Suprapubic skin (tissue), 4 donors: Measurements from ENCODE around the gene ADSS2. TPM values are rescaled to one million over a fixed set of nuclear protein-coding genes. Genes with fewer than 3 reads are reported as not detected.
A peak's percentile ranks its signal among the peaks of the same experiment; 100 is the strongest.

ENCODE experiments used
- DNase-seq, 2 donors: peaks; one replicate each; pipeline ENCODE4 v3.0.0-alpha.2; 2019; ENCODE audit warnings: low spot score in 2 of 2
- H3K27ac ChIP-seq: fragments of 200-600 bp; sonication (generic); one replicate; pipeline ENCODE4 v1.5.1; 2019
- H3K27me3 ChIP-seq: fragments of 200-600 bp; sonication (generic); one replicate; pipeline ENCODE4 v1.5.1; 2019
- H3K36me3 ChIP-seq: fragments of 200-600 bp; sonication (generic); one replicate; pipeline ENCODE4 v1.5.1; 2019
- H3K4me1 ChIP-seq: fragments of 200-600 bp; sonication (generic); one replicate; pipeline ENCODE4 v1.5.1; 2019
- H3K4me3 ChIP-seq: fragments of 200-600 bp; sonication (generic); one replicate; pipeline ENCODE4 v1.5.1; 2019; ENCODE audit warnings: mild to moderate bottlenecking
- H3K9me3 ChIP-seq: fragments of 200-600 bp; sonication (generic); one replicate; pipeline ENCODE4 v1.5.1; 2019
- CTCF ChIP-seq, 2 donors: fragments of 200-600 bp in 1 of 2; fragments of 450-650 bp in 1 of 2; sonication (generic) in 1 of 2; IDR thresholded peaks; one replicate each; pipeline ENCODE4 v1.5.1; 2016 to 2019; ENCODE audit warnings: antibody characterized with exemption in 2 of 2, mild to moderate bottlenecking in 1 of 2, moderate library complexity in 1 of 2
- EP300 ChIP-seq: sonication (generic); formaldehyde crosslinking; IDR thresholded peaks from one replicate; pipeline ENCODE4 v1.6.1; 2017; ENCODE audit warnings: antibody characterized with exemption
- POLR2A ChIP-seq, 2 donors: fragments of 450-650 bp; IDR thresholded peaks; one replicate each; pipeline ENCODE4 v1.6.1; 2017; ENCODE audit warnings: antibody characterized with exemption in 2 of 2, mild to moderate bottlenecking in 2 of 2, moderate library complexity in 2 of 2
- POLR2AphosphoS5 ChIP-seq, 3 donors: sonication (generic); formaldehyde crosslinking; IDR thresholded peaks; one replicate each; pipeline ENCODE4 v1.6.1; 2017; ENCODE audit warnings: antibody characterized with exemption in 3 of 3
- whole genome bisulfite sequencing: methylation state at CpG from one replicate; pipeline ENCODE4 v1.1.5; 2018; 5-methylcytosine and 5-hydroxymethylcytosine counted together
- total RNA-seq, 4 donors: library from RNA; depleted of rRNA; stranded (reverse); fragments of >200 nt; gene quantifications; one replicate each; pipeline ENCODE4 v1.1.0, GENCODE V29; 2016

ADSS2 gene
- total RNA-seq, 4 donors from 2014 or later: 39.8 to 65.3 (median 52.1) TPM

GRCh38 chr1:244456586-244456985 is 4.9 kb upstream of the ADSS2 start:
- 90% methylated on average over 1 of the region's 1 CpG for WGBS
- no peak for DNase-seq
- Histone ChIP-seq H3K27me3 (no peaks in the 10 kb centered on the region), H3K4me1 (peaks cover 13% of the 10 kb centered on the region), H3K4me3 (no peak overlapping the region), H3K27ac (no peak overlapping the region), H3K36me3 (no peaks in the 10 kb centered on the region), H3K9me3 (no peaks in the 10 kb centered on the region)
- TF ChIP-seq POLR2A (IDR thresholded peaks at IDR 0.05): no peak
- no peak for TF ChIP-seq POLR2AphosphoS5 (IDR thresholded peaks at IDR 0.05)
- TF ChIP-seq EP300: no peak
- no peak for TF ChIP-seq CTCF (IDR thresholded peaks at IDR 0.05)

- no peak for DNase-seq
- Histone ChIP-seq H3K27ac (peak overlapping the region; percentile 7), H3K4me3 (no peak overlapping the region), H3K4me1 (peaks cover 19% of the 10 kb centered on the region), H3K36me3 (no peaks in the 10 kb centered on the region), H3K27me3 (no peaks in the 10 kb centered on the region), H3K9me3 (no peaks in the 10 kb centered on the region)
- 68% methylated on average over 6 of the region's 6 CpGs for WGBS
- TF ChIP-seq POLR2A (IDR thresholded peaks at IDR 0.05): no peak
- TF ChIP-seq EP300: no peak
- no peak for TF ChIP-seq POLR2AphosphoS5 (IDR thresholded peaks at IDR 0.05)
- no peak for TF ChIP-seq CTCF (IDR thresholded peaks at IDR 0.05)
Measured at GRCh38 chr1:244454412-244454811, 2.7 kb upstream of the ADSS2 start.

- Histone ChIP-seq H3K36me3 (no peaks in the 10 kb centered on the region), H3K4me3 (peak overlapping the region; percentile 88), H3K9me3 (no peaks in the 10 kb centered on the region), H3K27ac (peak overlapping the region; percentile 96), H3K27me3 (no peaks in the 10 kb centered on the region), H3K4me1 (peaks cover 27% of the 10 kb centered on the region)
- DNase-seq: peak; percentile 99
- 11% methylated on average over 25 of the region's 47 CpGs for WGBS
- TF ChIP-seq EP300 (no peak), POLR2AphosphoS5 (IDR thresholded peaks at IDR 0.05) (peak in 1 of 3 donors; percentile 48), CTCF (IDR thresholded peaks at IDR 0.05) (peak; percentile 29 to 70), POLR2A (IDR thresholded peaks at IDR 0.05) (no peak)
Measured at GRCh38 chr1:244451951-244452795, 464 bp upstream of the ADSS2 start.

- TF ChIP-seq POLR2A (IDR thresholded peaks at IDR 0.05): no peak
- TF ChIP-seq POLR2AphosphoS5 (IDR thresholded peaks at IDR 0.05): no peak
- TF ChIP-seq EP300: no peak
- no peak for TF ChIP-seq CTCF (IDR thresholded peaks at IDR 0.05)
- DNase-seq: peak; percentile 83 to 84
- WGBS: under 1% methylated on average over 24 of the region's 41 CpGs
Measured at GRCh38 chr1:244450597-244451538, 841 bp downstream of the ADSS2 start.

More at GRCh38 chr1:244450597-244451538, 841 bp downstream of the ADSS2 start:
- H3K4me3 ChIP-seq: peak overlapping the region; percentile 88
- H3K27me3 ChIP-seq: no peaks in the 10 kb centered on the region
- H3K27ac ChIP-seq: peak overlapping the region; percentile 96
- H3K36me3 ChIP-seq: no peaks in the 10 kb centered on the region
- H3K4me1 ChIP-seq: peaks cover 37% of the 10 kb centered on the region
- H3K9me3 ChIP-seq: no peaks in the 10 kb centered on the region
